Cardiac fibroblast (primary cell): ENCODE data around the gene SH3RF3.

Experiments
- DNase-seq, 2 donors: peaks; one replicate each; pipeline versions ENCODE4 v3.0.0 to v3.0.0-alpha.2; 2010; ENCODE audit warnings: low read depth in 2 of 2
- H3K4me3 ChIP-seq, 2 donors: replicated peaks in 1 of 2; 1 replicate in 1 of 2; 2 replicates in 1 of 2; pipeline ENCODE4 v1.5.1; 2011; ENCODE audit warnings: low read depth in 2 of 2, low read length in 2 of 2, mild to moderate bottlenecking in 2 of 2, moderate library complexity in 1 of 2
- TF ChIP-seq, protein P1 (sequence below): IDR thresholded peaks from one replicate; pipeline ENCODE4 v1.5.1; 2011; ENCODE audit warnings: low read depth, mild to moderate bottlenecking, low read length, inconsistent platforms

The SH3RF3 gene

DNA sequence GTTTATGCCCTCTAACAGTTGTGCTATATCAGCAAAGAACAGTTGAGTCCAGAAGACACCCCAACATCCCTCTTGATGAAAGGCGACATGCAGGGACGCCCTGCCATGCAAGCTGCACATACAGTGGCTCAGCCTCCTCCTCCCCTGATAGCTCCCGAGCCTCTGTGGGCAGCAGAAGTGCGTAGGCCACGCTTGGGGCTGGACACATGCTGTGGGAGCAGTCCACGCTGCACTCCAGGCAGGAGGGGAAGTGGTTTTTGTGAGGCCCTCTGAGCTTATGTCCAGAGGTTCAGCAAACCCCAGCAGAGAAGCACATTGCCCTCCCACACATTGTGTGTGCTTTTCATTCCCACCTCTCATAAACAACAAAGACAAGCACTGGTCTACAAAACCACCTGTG is 322.7 kb downstream of the SH3RF3 start:
- TF ChIP-seq, protein P1, sequence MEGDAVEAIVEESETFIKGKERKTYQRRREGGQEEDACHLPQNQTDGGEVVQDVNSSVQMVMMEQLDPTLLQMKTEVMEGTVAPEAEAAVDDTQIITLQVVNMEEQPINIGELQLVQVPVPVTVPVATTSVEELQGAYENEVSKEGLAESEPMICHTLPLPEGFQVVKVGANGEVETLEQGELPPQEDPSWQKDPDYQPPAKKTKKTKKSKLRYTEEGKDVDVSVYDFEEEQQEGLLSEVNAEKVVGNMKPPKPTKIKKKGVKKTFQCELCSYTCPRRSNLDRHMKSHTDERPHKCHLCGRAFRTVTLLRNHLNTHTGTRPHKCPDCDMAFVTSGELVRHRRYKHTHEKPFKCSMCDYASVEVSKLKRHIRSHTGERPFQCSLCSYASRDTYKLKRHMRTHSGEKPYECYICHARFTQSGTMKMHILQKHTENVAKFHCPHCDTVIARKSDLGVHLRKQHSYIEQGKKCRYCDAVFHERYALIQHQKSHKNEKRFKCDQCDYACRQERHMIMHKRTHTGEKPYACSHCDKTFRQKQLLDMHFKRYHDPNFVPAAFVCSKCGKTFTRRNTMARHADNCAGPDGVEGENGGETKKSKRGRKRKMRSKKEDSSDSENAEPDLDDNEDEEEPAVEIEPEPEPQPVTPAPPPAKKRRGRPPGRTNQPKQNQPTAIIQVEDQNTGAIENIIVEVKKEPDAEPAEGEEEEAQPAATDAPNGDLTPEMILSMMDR = no peak
- no peak overlapping the region for H3K4me3 ChIP-seq
- DNase-seq = no peak

DNA sequence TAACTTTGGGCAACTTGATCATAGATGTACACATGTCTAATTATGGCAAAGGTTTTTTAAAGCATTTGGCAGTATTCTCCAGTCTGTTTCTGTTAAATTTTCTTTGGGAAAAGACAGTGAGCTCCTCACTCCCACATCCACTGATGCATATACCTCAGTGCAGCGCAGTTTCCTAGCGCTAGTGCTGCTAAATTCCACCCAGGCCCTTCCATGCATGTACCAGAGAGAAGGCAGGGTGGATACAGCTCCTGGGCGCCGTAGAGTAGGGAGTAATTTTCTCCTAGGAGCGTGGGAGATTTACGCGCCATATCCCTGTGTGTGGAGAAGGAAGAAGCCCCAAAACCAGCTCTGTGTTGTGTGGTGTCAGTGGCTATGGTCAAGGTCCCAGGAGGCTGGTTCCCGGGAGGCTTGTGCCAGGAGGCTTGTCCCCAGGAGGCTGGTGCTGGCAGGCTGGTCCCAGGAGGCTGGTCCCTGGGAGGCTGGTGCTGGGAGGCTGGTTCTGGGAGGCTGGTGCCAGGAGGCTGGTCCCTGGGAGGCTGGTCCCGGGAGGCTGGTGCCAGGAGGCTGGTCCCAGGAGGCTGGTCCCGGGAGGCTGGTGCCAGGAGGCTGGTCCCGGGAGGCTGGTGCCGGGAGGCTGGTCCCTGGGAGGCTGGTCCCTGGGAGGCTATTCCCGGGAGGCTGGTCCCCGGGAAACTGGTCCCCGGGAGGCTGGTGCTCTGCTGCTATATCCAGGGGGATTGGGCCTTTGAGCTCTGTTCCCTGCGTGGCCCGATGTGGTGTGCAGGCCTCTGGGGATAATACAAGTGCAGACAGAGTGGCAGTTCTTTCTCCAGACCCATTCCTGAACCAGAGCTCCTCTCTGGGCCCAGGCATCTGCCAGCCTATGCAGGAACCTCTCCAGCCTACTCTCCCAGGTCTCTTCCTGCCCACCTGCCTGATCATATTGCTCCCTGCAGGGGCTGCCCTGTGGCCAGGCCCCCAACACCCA is 323.6 kb downstream of the SH3RF3 start:
- TF ChIP-seq, protein P1 = no peak
- DNase-seq = no peak
- H3K4me3 ChIP-seq = no peak overlapping the region

DNA sequence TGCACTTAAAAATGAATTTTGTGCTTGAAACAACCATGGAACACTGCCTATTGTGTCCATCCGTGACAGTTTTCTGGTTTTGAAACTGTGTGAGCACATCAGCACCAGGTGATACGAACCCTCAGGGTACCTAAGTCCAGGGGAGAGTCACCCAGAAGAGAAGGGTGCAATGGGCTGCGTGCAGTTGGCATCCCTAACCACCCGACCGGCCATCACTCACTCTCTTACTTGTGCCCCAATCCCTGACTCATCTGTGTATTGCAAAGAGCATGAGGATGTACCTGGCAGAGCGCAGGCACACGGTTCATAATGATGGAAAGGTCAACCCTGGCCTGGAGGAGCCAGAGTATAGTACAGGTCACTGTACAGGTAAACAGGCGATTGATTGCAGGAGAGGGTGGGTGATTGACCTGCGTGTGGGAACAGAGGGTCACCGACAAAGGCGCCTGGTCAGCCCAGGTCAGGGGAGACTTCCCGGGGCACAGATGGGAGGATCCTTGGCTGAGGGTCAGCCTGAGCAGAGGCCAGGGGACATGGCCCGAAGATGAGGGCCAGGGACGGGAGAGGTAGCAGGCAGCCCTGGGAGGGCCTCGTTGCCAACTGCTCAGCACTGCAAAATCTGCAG is 324.5 kb downstream of the SH3RF3 start:
- no peak overlapping the region for H3K4me3 ChIP-seq
- DNase-seq = no peak
- TF ChIP-seq, protein P1 = no peak

DNA sequence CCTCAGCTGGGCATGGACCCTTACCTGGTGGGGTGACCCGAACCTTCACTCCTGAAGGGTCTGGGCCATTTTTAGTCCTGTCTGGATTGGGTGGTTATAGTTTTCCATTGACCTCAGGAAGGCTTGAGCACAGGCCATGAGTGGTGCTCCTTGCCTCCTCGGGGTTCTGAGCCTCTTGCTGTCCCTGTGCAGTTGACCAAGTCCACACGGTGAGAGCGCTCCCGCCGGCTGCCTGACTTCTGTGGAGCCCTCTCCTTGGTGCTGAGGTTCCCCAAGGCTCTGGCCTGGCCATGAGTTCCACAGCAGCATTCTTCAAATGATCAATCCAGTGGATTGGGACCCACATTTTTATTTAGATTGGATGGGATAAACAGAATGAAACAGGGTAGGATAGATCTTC is 325.3 kb downstream of the SH3RF3 start:
- H3K4me3 ChIP-seq = no peak overlapping the region
- DNase-seq = no peak
- TF ChIP-seq, protein P1 = no peak

DNA sequence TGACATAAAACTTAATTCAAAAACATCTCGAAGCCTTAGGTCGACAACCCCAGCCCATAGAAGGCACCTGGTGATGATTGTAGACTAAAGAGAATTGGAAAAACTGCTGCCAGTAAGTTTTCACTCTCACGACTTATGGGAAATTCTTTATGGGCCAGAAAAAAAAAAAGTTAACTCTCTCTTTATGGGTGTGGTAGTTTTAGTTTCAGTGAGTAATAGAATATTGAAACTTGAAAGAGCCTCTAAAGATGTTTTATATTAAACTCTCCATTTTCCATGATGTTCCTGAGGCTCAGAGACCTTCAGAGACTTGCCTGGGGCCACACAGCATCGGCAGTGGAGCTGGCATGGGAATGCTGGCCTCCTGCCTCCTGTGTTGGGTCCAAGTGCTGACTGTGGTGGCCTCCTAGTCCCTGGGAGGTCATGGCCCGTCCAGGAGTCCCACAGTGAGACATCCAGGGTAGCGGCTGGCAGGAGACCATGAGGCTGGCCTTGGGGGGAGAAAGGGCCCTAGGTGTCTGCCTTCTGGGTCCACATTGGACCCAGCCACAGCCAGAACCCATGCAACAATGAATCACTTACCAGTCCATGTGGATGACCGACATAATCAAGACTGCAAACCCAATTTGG is 325.9 kb downstream of the SH3RF3 start:
- DNase-seq = no peak
- TF ChIP-seq, protein P1 = no peak

DNA sequence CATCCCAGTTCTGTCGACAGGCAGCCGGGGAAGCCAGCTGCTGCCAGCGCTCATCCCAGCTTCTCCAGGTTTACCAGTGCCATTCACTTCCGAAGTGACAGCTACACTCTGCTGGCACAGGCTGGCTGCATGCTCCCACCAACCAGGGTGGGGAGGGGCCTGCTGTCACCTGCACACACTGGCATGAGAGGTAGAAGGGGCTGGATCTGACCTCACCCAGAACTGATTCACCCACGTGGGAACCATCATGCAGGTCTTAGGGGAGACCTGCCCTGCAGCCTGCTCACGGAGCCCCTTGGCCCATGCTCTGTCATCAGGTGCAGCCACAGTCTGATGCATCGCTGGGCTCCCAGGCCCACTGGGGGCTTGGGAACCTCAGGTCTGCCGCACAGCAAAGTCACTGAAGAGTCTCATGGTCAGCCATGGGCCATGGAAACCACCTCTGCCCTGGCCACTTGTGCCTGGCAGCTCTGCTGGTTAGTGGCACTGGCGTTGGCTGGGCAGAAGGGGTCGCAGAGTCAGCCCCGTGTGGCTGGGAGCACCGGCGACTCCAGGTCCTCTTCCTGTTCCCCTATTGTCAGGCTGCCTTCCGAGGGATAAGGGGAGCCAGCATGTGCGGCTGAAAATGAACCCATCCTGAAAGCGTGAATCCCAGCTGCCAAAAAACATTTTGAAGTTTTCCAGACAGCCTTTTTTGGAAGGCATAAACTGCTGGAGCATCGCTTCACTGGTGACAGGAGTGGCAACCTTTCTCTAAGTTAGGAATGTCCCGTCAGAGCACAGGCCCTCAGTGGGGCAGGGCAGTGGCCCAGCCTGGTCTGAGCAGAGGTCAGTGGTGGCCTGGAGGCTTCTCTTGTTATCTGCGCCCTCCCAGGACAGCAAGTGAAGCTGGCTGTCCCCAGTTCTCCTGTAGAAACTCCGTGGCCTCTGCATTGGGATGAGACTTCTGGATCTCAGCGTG is 327.0 kb downstream of the SH3RF3 start:
- TF ChIP-seq, protein P1 = no peak
- DNase-seq = no peak

More for the DNA sequence above, 325.9 kb downstream of the SH3RF3 start:
- H3K4me3 ChIP-seq = no peak overlapping the region

More for the DNA sequence above, 327.0 kb downstream of the SH3RF3 start:
- H3K4me3 ChIP-seq = no peak overlapping the region
